Posterior cingulate gyrus (tissue), 11 donors: Measurements from ENCODE around the gene TNFAIP1.

Experiments used
- DNase-seq, 10 donors: peaks; one replicate each; pipeline versions ENCODE4 v3.0.0 to v3.0.0-alpha.2; 2020 to 2021; ENCODE audit warnings: mixed read lengths in 3 of 10
- intact Hi-C: fragments of 100-400 bp; cut with DNase I; formaldehyde crosslinking; loops from one replicate; pipeline ENCODE4 v1.15.1; 2023

The TNFAIP1 gene

DNA sequence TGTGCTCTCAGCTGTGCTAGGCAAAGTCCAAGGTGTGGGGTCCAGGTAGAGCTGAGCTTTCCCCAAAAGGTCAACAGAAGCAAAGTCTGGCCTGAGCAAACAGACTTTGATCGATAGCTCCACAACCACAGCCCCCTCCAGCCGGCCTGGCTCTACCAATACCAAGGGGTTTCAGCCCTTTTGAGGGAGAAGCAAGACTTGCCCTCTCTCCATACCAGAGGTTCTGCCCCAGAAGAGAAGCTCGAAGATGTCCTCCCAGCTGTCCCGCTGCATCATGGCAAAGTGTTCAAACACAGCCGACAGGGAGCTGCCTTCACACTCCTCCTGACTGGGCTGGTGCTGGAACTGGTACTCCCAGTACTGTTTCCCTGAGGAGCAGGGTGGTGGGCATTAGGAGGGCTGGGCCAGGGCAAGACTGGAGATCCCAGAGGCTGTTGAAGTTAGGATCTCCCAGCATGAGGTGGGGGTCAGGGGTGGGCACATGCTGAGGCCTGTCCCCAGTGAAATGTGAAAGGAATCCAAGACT lies 32.8 kb downstream of the TNFAIP1 start:
- intact Hi-C loops = no loop called here
- DNase-seq = peak in 1 of 10 donors; percentile 81

DNA sequence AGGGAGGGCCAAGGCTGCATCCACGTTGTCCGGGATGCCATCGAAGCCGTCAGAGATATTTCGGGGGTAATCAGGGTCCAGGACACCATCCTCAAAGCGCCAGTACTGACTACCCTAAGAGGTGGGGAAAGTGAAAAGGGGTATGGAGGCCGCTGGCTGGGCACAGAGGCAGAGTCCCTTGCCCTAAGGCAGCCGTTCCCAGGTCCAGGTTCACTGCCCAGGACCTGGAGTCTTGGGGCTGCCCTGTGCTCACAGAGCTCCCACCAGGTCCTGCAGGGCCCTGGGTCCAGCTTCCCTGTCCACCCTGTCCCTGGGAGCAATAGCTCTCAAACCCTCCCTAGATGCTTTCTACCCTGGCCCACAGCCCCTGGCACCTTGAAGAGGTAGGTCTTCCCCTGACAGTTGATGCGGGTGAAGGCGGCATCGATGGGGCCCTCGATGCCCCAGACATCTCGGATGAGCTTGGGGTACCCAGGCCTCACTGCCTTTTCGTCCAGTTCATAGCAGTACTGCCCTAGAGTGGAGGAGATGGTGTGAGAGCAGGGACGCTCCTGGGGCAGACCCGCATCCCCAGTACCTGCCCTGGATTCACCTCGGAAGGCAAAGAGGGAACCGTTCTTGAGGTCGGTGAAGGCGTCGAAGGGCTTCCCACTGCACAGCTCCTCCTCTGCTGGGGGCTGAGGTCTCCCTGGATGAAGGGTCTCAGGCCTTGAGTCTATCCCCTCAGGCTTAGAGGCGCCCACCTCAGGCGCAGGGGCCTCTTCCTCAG lies 33.5 kb downstream of the TNFAIP1 start:
- peak in 1 of 10 donors; percentile 44 for DNase-seq
- intact Hi-C loops = no loop called here

DNA sequence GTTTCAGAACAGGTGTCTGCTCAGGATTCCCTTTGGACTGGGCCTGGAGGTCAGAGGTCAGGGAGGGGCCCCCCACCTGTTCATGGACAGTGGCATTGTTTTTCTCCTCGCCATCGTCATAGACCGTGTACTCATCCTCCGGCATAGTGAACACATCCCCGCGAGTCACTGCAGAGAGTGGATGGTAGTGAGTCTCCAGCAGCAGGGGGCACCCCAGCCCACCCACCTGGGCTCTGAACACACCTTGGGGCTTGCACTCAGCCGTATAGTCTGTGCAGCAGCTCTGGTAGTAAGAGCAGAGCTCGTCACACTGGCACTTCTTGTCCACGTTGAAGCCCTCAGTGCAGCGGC lies 34.1 kb downstream of the TNFAIP1 start:
- intact Hi-C loops = no loop called here
- DNase-seq = peak in 1 of 10 donors; percentile 48

DNA sequence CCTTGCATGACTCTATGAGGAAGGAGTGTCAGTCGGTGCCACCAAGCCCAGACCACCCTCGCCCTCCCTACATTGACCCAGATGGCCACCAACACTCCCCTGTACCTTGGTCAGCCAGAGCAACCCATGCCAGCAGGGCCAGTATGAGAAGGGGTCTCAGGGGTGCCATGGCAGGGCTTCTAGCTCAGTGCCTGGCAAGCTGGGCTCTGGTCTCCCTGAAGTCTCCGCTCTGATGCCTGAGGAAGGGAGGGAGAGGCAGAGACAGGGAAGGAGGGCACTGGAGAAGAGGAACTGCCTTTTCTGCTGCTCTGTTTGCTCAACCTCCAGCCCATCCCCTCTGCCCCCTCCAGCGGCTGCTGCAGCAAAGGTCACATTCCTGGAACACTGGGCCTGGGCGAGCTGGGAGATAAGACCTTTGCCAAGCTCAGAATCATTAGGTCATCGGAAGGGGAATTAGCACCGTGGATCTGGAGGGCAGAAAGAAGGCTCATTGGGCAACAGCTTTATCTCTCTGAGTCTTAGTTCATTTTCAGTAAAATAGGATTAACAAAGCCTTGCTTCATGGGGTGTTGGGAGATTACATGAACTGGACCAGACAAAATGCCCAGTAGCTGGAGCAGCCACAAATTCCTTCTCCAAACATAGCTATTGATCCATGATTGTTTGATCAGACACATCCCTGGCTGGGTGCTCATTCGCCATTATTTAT lies 34.6 kb downstream of the TNFAIP1 start, which contains the start of gene VTN:
VTN (minus strand) TSS at position 273 of the 709 bp plus-strand sequence; CDS start at position 169, 104 bp downstream.
- intact Hi-C loops = no loop called here
- peak in 3 of 10 donors; percentile 52 to 81 (median 69) for DNase-seq

DNA sequence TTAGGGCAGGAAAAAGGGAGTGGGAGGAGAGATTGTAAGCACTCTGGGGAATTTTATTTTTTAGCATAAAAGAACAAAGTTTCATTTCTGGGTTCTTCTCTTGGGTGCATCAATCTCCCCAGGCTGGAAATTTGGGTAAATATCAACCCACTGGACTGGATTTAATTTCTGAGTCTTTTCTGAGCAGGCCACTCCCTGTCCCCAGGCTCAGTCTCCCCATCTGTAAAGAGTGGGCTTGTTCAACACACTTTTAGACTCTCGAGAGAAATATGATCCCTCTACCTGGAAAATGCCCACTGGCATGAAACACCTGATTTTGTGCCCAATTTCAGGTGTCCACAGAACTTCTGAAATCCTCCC lies 35.2 kb downstream of the TNFAIP1 start:
- DNase-seq = no peak
- intact Hi-C loops = no loop called here

DNA sequence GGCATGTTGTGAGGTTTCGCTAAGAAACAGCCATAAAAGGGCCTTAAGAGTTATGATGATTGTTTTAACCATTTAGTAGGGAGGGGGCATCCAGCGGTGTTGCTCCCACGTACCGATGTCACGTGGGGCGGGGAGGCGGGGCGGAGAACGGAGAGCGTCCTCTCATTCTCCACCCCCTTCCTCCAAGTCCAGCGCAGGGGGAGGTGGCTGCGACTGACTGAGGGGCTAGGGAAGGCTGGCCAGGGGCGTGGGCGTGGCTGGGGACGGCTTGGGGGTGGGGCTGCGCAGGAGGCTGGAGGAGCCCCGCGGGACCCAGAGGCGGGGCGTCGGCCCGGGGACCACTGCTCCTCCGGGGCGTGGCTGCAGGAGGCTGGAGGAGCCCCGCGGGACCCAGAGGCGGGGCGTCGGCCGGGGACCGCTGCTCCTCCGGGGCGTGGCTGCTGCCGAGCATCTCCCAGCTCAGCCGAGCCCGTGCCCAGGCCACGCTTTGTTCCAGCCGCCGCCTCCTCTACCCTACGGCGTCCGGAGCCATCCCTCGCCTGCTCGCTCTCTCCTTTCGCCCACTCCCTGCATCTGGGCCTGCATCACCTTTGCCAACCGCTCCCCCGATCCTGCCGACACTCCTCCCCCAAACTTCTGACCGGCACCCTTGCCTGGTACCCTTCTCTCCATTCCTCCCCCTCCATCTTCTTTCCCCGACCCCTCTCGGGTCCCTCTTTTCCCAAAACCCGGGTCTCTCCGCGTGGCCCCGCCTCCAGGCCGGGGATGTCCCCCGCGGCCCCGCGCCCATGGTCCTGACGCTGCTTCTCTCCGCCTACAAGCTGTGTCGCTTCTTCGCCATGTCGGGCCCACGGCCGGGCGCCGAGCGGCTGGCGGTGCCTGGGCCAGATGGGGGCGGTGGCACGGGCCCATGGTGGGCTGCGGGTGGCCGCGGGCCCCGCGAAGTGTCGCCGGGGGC lies 36.0 kb downstream of the TNFAIP1 start, which contains the start of gene SARM1:
SARM1 (plus strand) TSS at position 450 of the 958 bp plus-strand sequence; CDS start at position 789, 339 bp downstream.
- peak; percentile 69 to 98 (median 85) for DNase-seq
- intact Hi-C loops = no loop called here

DNA sequence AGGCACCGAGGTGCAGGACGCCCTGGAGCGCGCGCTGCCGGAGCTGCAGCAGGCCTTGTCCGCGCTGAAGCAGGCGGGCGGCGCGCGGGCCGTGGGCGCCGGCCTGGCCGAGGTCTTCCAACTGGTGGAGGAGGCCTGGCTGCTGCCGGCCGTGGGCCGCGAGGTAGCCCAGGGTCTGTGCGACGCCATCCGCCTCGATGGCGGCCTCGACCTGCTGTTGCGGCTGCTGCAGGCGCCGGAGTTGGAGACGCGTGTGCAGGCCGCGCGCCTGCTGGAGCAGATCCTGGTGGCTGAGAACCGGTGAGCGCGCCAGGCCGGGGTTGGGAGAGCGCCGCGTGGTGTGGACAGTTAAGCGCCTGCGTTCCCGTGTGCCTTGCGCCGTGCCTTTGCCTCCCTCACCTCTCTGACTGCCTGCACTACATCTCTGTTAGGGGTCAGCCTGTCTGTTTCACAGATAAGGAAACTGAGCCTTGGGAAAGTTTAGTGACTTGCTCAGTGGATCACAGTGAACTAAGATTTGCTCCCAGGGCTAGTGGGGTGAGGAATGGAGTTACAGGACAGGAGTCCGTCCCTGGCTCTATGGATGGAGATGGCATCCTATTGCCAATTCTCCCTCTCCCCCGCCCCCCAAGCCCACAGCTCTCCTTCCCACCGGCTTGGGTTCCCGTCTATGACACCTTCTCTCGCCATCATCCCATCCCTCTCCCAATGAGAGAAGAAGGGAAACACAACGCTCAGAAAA lies 36.8 kb downstream of the TNFAIP1 start:
- intact Hi-C loops = no loop called here
- DNase-seq = peak in 8 of 10 donors; percentile 27 to 93 (median 42)

DNA sequence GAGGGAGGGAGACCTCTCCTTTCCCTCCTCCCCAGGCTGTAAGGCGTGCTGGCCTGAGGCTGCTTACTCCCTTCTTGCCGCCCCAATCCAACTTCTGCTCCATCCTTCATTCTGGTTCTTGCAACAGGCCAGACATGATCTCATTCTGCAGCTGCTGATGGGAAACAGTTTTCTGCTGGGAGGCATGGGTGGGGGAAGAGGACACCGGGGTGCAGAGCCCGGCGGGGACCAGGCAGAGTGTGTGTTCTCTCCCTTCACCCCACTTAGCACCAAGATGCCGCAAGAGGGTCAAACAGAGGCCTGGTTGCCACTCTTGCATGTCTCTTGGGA lies 37.3 kb downstream of the TNFAIP1 start:
- intact Hi-C loops = no loop called here
- peak in 2 of 10 donors; percentile 56 to 62 for DNase-seq

DNA sequence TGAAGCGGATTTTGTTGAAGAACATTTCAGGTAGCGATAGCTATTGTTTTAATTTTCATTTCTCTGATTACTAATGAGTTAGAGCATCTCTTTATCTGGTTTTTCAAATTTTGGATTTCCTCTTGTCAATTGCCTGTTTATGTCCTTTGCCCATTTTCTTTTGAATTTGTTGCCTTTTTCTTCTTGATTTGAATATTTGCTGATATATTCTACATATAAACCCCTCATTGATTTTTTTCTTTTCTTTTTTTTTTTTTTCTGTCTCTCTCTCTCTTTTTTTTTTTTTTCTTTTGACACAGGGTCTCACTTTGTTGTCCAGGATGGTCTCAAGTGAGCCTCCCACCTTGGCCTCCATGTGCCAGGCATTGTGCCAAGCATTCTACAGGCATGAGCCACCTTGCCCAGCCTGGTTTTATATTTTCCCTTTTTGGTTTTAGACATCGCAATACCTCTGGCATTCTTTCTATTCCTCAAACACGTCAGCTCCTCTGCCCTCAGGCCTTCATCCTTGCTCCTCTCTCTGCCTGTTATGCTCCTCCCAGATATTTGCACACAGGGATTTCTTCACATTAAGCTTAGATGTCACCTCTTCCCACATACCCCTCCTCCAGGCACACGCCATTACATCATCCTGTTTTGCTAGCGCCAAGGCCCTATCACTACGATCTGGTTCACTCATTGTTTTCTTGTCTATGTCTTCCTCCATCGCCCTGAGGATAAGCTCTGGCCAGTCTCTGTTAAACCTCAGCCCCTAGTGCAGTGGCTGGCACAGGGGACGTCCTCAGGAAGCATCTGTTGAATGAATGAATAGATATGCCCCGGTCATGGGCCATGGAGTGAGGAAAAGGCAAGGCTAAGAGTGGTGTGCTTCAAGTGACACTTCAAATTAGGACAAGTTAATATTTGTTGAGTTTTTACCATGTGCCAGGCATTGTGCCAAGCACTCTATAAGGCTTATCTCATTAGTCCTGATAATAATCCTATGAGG lies 44.5 kb downstream of the TNFAIP1 start:
- DNase-seq = peak in 1 of 10 donors; percentile 69
- intact Hi-C loops = no loop called here

DNA sequence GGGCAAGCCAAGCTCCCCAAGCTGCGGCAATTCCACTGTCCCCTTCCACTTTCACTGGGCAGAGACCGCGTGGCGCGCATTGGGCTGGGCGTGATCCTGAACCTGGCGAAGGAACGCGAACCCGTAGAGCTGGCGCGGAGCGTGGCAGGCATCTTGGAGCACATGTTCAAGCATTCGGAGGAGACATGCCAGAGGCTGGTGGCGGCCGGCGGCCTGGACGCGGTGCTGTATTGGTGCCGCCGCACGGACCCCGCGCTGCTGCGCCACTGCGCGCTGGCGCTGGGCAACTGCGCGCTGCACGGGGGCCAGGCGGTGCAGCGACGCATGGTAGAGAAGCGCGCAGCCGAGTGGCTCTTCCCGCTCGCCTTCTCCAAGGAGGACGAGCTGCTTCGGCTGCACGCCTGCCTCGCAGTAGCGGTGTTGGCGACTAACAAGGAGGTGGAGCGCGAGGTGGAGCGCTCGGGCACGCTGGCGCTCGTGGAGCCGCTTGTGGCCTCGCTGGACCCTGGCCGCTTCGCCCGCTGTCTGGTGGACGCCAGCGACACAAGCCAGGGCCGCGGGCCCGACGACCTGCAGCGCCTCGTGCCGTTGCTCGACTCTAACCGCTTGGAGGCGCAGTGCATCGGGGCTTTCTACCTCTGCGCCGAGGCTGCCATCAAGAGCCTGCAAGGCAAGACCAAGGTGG lies 45.7 kb downstream of the TNFAIP1 start:
- intact Hi-C loops = no loop called here
- DNase-seq = peak in 7 of 10 donors; percentile 36 to 92 (median 65)

DNA sequence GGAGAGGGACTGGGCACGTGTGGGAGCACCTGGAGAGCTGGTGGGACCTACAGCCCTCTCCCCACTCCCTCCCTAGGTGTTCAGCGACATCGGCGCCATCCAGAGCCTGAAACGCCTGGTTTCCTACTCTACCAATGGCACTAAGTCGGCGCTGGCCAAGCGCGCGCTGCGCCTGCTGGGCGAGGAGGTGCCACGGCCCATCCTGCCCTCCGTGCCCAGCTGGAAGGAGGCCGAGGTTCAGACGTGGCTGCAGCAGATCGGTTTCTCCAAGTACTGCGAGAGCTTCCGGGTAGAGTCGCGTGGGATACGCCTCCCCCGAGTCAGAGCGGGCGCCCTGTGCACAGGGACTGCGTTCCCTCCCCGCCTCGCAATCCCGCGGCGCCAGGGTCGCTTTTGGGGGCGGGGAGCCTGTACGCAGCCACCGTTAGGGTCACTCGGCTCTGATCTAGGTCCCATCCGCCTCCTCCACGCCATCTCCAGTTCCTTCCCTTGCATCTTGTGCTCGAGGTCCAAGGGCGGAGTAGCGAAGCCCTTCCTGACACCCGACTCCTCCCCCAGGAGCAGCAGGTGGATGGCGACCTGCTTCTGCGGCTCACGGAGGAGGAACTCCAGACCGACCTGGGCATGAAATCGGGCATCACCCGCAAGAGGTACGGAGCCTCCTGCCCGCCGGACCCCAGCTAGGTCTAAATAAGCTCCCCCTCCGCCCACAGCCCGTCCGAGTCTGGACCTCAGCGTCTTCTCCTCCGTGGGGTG lies 48.9 kb downstream of the TNFAIP1 start:
- intact Hi-C loops = no loop called here

DNA sequence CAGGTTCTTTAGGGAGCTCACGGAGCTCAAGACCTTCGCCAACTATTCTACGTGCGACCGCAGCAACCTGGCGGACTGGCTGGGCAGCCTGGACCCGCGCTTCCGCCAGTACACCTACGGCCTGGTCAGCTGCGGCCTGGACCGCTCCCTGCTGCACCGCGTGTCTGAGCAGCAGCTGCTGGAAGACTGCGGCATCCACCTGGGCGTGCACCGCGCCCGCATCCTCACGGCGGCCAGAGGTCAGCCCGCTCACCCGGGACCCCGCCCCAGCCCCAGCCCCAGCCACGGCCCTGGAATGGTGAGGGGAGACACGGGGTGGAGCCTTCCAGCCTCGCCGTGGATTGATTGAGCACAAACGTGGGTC lies 49.5 kb downstream of the TNFAIP1 start:
- intact Hi-C loops = no loop called here
- DNase-seq = no peak

More for the DNA sequence above, 48.9 kb downstream of the TNFAIP1 start:
- peak in 5 of 10 donors; percentile 30 to 79 (median 49) for DNase-seq

DNA sequence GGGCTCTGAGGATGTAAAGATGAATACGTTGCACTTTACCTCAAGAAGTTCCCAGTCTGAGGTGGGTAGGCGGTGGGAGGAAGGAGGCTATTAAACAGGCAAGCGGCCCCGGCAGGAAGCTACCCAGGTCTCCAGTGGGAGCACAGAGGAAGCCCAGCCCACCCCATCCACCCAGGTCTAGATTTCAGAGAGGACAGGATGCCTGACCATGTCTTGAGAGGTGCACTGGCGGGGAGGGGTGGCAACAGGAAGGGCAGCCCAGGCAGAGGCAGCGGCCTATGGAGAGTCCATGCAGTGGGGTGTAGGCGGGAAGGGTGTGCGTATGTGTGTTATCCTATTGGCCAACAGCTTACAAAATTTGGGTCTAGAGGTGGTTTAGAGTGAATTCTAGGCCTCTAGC lies 49.8 kb downstream of the TNFAIP1 start:
- intact Hi-C loops = no loop called here
- DNase-seq = peak in 1 of 10 donors; percentile 58

DNA sequence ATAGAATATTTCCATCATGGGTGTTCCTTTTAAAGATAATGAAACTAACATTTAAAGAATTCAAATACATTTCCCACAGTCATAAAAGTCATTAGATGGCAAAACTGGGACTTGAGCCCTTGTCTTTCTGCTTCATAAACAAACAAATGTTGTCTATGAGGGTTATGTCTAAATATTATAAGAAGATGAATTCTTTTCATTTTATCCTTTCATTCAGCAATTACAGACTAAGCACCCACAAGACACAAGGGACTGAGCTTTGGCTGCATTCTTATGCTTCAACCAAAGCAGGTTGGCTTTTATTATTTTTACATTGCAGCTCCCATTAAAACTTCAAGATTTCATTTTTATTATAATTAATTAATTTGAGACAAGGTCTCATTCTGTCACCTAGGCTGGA lies 50.8 kb downstream of the TNFAIP1 start:
- DNase-seq = no peak
- intact Hi-C loops = no loop called here

DNA sequence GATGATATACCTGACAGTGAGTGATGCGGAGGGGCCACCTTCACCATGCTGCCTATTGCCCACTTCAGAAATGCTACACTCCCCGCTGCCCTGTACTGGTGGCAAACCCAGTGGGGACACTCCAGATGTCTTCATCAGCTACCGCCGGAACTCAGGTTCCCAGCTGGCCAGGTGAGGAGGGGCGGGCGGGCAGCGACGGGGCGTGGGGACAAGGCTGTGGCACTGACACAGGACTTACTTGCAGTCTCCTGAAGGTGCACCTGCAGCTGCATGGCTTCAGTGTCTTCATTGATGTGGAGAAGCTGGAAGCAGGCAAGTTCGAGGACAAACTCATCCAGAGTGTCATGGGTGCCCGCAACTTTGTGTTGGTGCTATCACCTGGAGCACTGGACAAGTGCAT lies 52.5 kb downstream of the TNFAIP1 start:
- no peak for DNase-seq
- intact Hi-C loops = no loop called here

DNA sequence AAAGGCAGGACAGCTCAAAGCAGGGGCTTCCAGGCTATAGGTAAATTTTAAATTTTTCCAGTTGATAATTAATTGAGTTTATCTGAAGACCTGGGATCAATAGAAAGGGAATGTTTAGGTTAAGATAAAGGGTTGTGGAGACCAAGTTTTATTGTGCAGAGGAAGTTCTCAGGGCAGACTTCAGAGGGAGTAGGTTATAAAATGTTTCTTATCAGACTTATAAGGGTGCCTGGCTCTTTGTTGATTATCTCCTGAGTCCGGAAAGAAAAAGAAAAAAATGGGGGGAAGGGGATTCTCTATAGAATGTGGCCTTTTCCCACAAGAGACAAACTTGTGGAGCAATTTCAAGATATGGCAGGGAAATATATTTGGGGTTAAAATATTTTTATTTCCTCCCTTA lies 54.6 kb downstream of the TNFAIP1 start:
- no peak for DNase-seq
- intact Hi-C loops = no loop called here

DNA sequence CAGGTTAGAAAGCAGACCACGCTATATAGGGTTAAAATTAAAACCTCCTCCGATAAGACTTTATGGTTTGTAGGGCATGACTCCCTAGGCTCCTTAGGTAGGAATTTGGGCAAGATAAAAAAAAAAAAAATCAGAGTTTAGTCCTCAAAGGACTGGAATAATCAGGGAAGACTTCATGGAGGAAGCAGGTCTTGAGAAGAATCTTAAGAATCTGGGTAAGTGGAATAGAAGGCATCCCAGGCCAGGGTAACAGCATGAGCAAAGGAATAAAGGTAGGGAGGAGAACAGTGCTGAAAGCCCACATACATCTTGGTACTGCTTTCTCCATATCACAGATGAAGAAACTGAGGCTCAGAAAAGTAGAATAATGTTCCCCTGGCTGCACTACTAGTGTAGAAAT lies 55.0 kb downstream of the TNFAIP1 start:
- intact Hi-C loops = no loop called here
- DNase-seq = no peak
